Germinal center (tissue), 1 donor: ENCODE measurements around the gene TAPBP.
"Not testable (repeated sequence)": the region's sequence is repeated elsewhere in the genome, so short reads cannot be mapped to it uniquely, and the experiment has no call there.

Experiments used
- DNase-seq: peaks from one replicate; pipeline ENCODE4 v3.0.0; 2012; ENCODE audit warnings: mixed read lengths, low spot score

TAPBP gene

GRCh38 chr6:33296797-33297405 is 17.0 kb downstream of the TAPBP start:
- DNase-seq = no peak

- no peak for DNase-seq
These were observed 18.1 kb downstream of the TAPBP start for GRCh38 chr6:33295621-33296369.

- DNase-seq = no peak
These were observed 19.6 kb downstream of the TAPBP start for GRCh38 chr6:33294086-33294823.

GRCh38 chr6:33292996-33293682 is 20.7 kb downstream of the TAPBP start:
- DNase-seq = no peak

GRCh38 chr6:33290459-33290858 is 23.4 kb downstream of the TAPBP start:
- DNase-seq = no peak

- no peak for DNase-seq
These were observed 24.0 kb downstream of the TAPBP start for GRCh38 chr6:33289784-33290315.

GRCh38 chr6:33288921-33289783 is 24.7 kb downstream of the TAPBP start, which contains the start of the genes PFDN6 and WDR46:
TSS of gene PFDN6 (plus strand) at chr6:33289601. CDS start at chr6:33289857, 256 bp downstream.
TSS of gene WDR46 (minus strand) at chr6:33289239. CDS start at chr6:33289170, 69 bp downstream.
- DNase-seq = peak; percentile 92

GRCh38 chr6:33288141-33288920 is 25.5 kb downstream of the TAPBP start:
- no peak for DNase-seq

GRCh38 chr6:33286946-33287914 is 26.6 kb downstream of the TAPBP start:
- no peak for DNase-seq

- not testable (repeated sequence) for DNase-seq
These were observed 28.7 kb downstream of the TAPBP start for GRCh38 chr6:33285214-33285613.

- no peak for DNase-seq
These were observed 33.3 kb downstream of the TAPBP start for GRCh38 chr6:33280539-33280938.

GRCh38 chr6:33279971-33280511 is 33.8 kb downstream of the TAPBP start:
- DNase-seq = no peak

GRCh38 chr6:33279257-33279695 is 34.6 kb downstream of the TAPBP start:
- DNase-seq = no peak

GRCh38 chr6:33278810-33279209 is 35.1 kb downstream of the TAPBP start:
- DNase-seq = no peak

GRCh38 chr6:33278392-33278741 is 35.5 kb downstream of the TAPBP start:
- no peak for DNase-seq

GRCh38 chr6:33277663-33278391 is 36.1 kb downstream of the TAPBP start:
- DNase-seq = peak; percentile 66

GRCh38 chr6:33276864-33277662 is 36.8 kb downstream of the TAPBP start, which contains the start of gene B3GALT4:
TSS of gene B3GALT4 (plus strand) at chr6:33277123. CDS start at chr6:33277420, 297 bp downstream.
- DNase-seq = peak; percentile 83
